Gastroesophageal sphincter (tissue), 3 donors: ENCODE data around the gene ADAMTS9.

Experiments used
- CTCF ChIP-seq, 4 experiments: fragments of 200-600 bp in 2 of 4; fragments of 450-650 bp in 2 of 4; sonication (generic) in 1 of 4; IDR thresholded peaks; one replicate each; pipeline ENCODE4 v1.5.1; 2017 to 2019; ENCODE audit warnings: antibody characterized with exemption in 4 of 4, mild to moderate bottlenecking in 2 of 4, moderate library complexity in 2 of 4
- POLR2A ChIP-seq, 2 donors: fragments of 450-650 bp; IDR thresholded peaks; one replicate each; pipeline ENCODE4 v1.6.1; 2017; ENCODE audit warnings: antibody characterized with exemption in 2 of 2, mild to moderate bottlenecking in 2 of 2, moderate library complexity in 1 of 2

DNA sequence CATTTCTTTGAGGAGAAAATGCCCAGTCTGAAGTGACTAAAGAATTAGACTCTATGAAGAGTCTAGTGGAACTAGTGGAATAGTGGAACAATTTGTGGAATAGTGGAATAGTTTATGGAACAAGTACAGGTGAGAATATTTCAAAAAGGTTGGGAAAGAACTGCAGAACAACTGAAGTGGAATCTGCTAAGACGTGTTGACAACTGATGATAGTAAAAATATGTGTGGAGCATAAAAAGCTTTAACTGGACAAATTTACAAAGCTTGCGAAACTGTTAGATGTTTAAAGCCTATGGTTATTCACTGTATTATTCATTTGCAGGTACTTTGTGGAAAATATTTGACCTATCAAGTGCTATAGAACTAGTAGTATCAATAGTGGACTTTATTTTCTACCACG is 164.5 kb downstream of the ADAMTS9 start:
- TF ChIP-seq CTCF (IDR thresholded peaks at IDR 0.05) (no peak), POLR2A (IDR thresholded peaks at IDR 0.05) (no peak)
